H1 (cell line): ENCODE data around the gene PIK3CA. TPM values are rescaled to one million over a fixed set of nuclear protein-coding genes. Genes with fewer than 3 reads are reported as not detected.

Experiments
- CTCF ChIA-PET: fragments of 300-600 bp; sonication (Branson Sonifier 250); formaldehyde crosslinking; loops from one replicate; lab custom pipeline; 2021; ENCODE audit not compliant: partially characterized antibody; lab: Charles Lee
- POLR2A ChIA-PET: fragments of 300-600 bp; sonication (Branson Sonifier 250); formaldehyde crosslinking; loops from one replicate; lab custom pipeline; 2021; ENCODE audit warnings: inconsistent platforms; ENCODE audit not compliant: partially characterized antibody; lab: Charles Lee
- DNase-seq, 2 experiments: peaks; one replicate each; pipeline versions ENCODE4 v3.0.0 to v3.0.0-alpha.2; 2010 to 2022; ENCODE audit warnings: low spot score in 2 of 2, low read depth in 1 of 2, mixed read lengths in 1 of 2
- FAIRE-seq: peaks from 2 replicates; lab custom pipeline; 2011; peaks lifted over from hg19 to GRCh38; lab: Jason Lieb, UNC
- H2AFZ ChIP-seq: 2 replicates; pipeline ENCODE4 v1.8.1; 2012; ENCODE audit warnings: low read length, inconsistent platforms
- H2AK5ac ChIP-seq: 2 replicates; pipeline ENCODE4 v1.6.1; 2013; ENCODE audit warnings: low read depth, low read length
- H2BK120ac ChIP-seq: replicated peaks from 2 replicates; pipeline ENCODE3; 2013; ENCODE audit warnings: low read depth, low read length, inconsistent platforms
- H2BK12ac ChIP-seq: 2 replicates; pipeline ENCODE4 v1.6.1; 2013; ENCODE audit warnings: low read depth, low read length
- H2BK15ac ChIP-seq: 2 replicates; pipeline ENCODE4 v1.6.1; 2013; ENCODE audit warnings: low read length
- H2BK20ac ChIP-seq: 2 replicates; pipeline ENCODE4 v1.6.1; 2013; ENCODE audit warnings: low read length
- H2BK5ac ChIP-seq: 2 replicates; pipeline ENCODE4 v1.6.1; 2013; ENCODE audit warnings: low read depth, low read length
- H3K14ac ChIP-seq: 2 replicates; pipeline ENCODE4 v1.6.1; 2013; ENCODE audit warnings: inconsistent platforms; ENCODE audit not compliant: insufficient read length
- H3K18ac ChIP-seq: 2 replicates; pipeline ENCODE4 v1.6.1; 2013; ENCODE audit warnings: low read length; ENCODE audit errors: extremely low read depth
- H3K23ac ChIP-seq: 2 replicates; pipeline ENCODE4 v1.6.1; 2013; ENCODE audit warnings: inconsistent platforms; ENCODE audit not compliant: insufficient read length
- H3K23me2 ChIP-seq: 2 replicates; pipeline ENCODE4 v1.6.1; 2013; ENCODE audit warnings: low read depth, low read length
- H3K27ac ChIP-seq: 2 replicates; pipeline ENCODE4 v1.6.1; 2011; ENCODE audit warnings: low read depth, low read length, inconsistent platforms
- H3K27me3 ChIP-seq, 4 experiments: replicated peaks in 1 of 4; 1 replicate in 1 of 4; 2 replicates in 3 of 4; pipeline versions ENCODE4 v1.6.1 to v1.8.1; 2011 to 2013; ENCODE audit warnings: low read length in 3 of 4, mild to moderate bottlenecking in 3 of 4, inconsistent platforms in 2 of 4, mixed read lengths in 2 of 4, moderate library complexity in 1 of 4; ENCODE audit not compliant: control insufficient read depth in 3 of 4, insufficient read depth in 3 of 4; ENCODE audit errors: extremely low read depth in 1 of 4
- H3K36me3 ChIP-seq, 4 experiments: 2 replicates each; pipeline versions ENCODE4 v1.6.1 to v1.8.1; 2011 to 2013; ENCODE audit warnings: mild to moderate bottlenecking in 4 of 4, low read length in 3 of 4, moderate library complexity in 2 of 4, control low read depth in 1 of 4, inconsistent platforms in 1 of 4; ENCODE audit not compliant: insufficient read depth in 4 of 4, control insufficient read depth in 2 of 4
- H3K4ac ChIP-seq: replicated peaks from 2 replicates; pipeline ENCODE3; 2013; ENCODE audit warnings: low read length, low read depth, mixed read lengths, inconsistent platforms; ENCODE audit not compliant: insufficient read length
- H3K4me1 ChIP-seq, 4 experiments: replicated peaks in 1 of 4; 1 replicate in 1 of 4; 2 replicates in 3 of 4; pipeline versions ENCODE4 v1.6.1 to v1.8.1; 2011 to 2013; ENCODE audit warnings: low read length in 3 of 4, inconsistent platforms in 2 of 4, mixed read lengths in 1 of 4; ENCODE audit not compliant: insufficient read depth in 4 of 4, control insufficient read depth in 3 of 4
- H3K4me2 ChIP-seq, 2 experiments: 2 replicates each; pipeline versions ENCODE4 v1.6.1 to v1.8.1; 2011 to 2013; ENCODE audit warnings: low read depth in 2 of 2, low read length in 2 of 2, control low read depth in 1 of 2, inconsistent platforms in 1 of 2, mild to moderate bottlenecking in 1 of 2; ENCODE audit not compliant: insufficient read depth in 1 of 2
- H3K4me3 ChIP-seq, 4 experiments: fragments of 200-600, 300-600 bp in 1 of 4; sonication (generic), shearing (Covaris generic), sonication (Bioruptor Twin) in 1 of 4; 2 replicates each; pipeline versions ENCODE4 v1.5.1 to v1.8.1; 2011 to 2016; ENCODE audit warnings: low read length in 4 of 4, low read depth in 3 of 4, control low read depth in 2 of 4, inconsistent platforms in 2 of 4, mild to moderate bottlenecking in 2 of 4, mixed read lengths in 1 of 4, moderate library complexity in 1 of 4; ENCODE audit not compliant: insufficient read depth in 2 of 4; ENCODE audit errors: extremely low read depth in 1 of 4
- H3K56ac ChIP-seq: replicated peaks from 2 replicates; pipeline ENCODE3; 2013; ENCODE audit warnings: low read depth, mild to moderate bottlenecking, mixed read lengths, low read length, inconsistent platforms; ENCODE audit not compliant: insufficient read length
- H3K79me1 ChIP-seq: 2 replicates; pipeline ENCODE4 v1.6.1; 2013; ENCODE audit warnings: low read depth, low read length, control low read depth
- H3K79me2 ChIP-seq, 2 experiments: 2 replicates each; pipeline versions ENCODE4 v1.6.1 to v1.8.1; 2012 to 2013; ENCODE audit warnings: low read length in 2 of 2, mild to moderate bottlenecking in 2 of 2, inconsistent platforms in 1 of 2; ENCODE audit not compliant: insufficient read depth in 2 of 2, control insufficient read depth in 1 of 2
- H3K9ac ChIP-seq, 4 experiments: replicated peaks in 1 of 4; 1 replicate in 1 of 4; 2 replicates in 3 of 4; pipeline versions ENCODE4 v1.6.1 to v1.8.1; 2011 to 2013; ENCODE audit warnings: low read depth in 3 of 4, low read length in 3 of 4, control low read depth in 2 of 4, mild to moderate bottlenecking in 2 of 4, moderate library complexity in 2 of 4, inconsistent platforms in 1 of 4; ENCODE audit errors: extremely low read depth in 1 of 4
- H3K9me3 ChIP-seq, 2 experiments: 2 replicates each; pipeline versions ENCODE4 v1.6.1 to v1.8.1; 2012 to 2013; ENCODE audit warnings: mild to moderate bottlenecking in 2 of 2, moderate library complexity in 2 of 2, control low read depth in 1 of 2, inconsistent platforms in 1 of 2, low read depth in 1 of 2, low read length in 1 of 2, mixed read lengths in 1 of 2; ENCODE audit not compliant: insufficient read depth in 2 of 2
- H4K20me1 ChIP-seq, 2 experiments: replicated peaks in 1 of 2; 2 replicates each; pipeline versions ENCODE3 to v1.8.1; 2011 to 2013; ENCODE audit warnings: inconsistent platforms in 2 of 2, low read length in 2 of 2, mild to moderate bottlenecking in 1 of 2; ENCODE audit not compliant: insufficient read depth in 2 of 2, control insufficient read depth in 1 of 2
- H4K5ac ChIP-seq: 2 replicates; pipeline ENCODE4 v1.6.1; 2013; ENCODE audit warnings: low read length, low read depth, mixed read lengths, inconsistent platforms; ENCODE audit not compliant: insufficient read length
- H4K8ac ChIP-seq: 2 replicates; pipeline ENCODE4 v1.8.0; 2013; ENCODE audit warnings: mild to moderate bottlenecking, moderate library complexity, low read length, inconsistent platforms; ENCODE audit not compliant: insufficient read depth; ENCODE audit errors: extremely low read depth
- H4K91ac ChIP-seq: replicated peaks from 2 replicates; pipeline ENCODE3; 2013; ENCODE audit warnings: low read length, mixed read lengths, inconsistent platforms; ENCODE audit not compliant: insufficient read length
- CTBP2 ChIP-seq: IDR thresholded peaks from 2 replicates; pipeline ENCODE4 v1.7.0; 2011; ENCODE audit warnings: borderline replicate concordance, mild to moderate bottlenecking, moderate library complexity, mixed read lengths, low read length; ENCODE audit not compliant: insufficient read depth, insufficient read length
- CTCF ChIP-seq, 3 experiments: IDR thresholded peaks; 1 replicate in 2 of 3; 2 replicates in 1 of 3; pipeline versions ENCODE4 v1.5.1 to v1.6.1; 2011; ENCODE audit warnings: low read length in 3 of 3, mild to moderate bottlenecking in 3 of 3, inconsistent platforms in 2 of 3, low read depth in 1 of 3, moderate library complexity in 1 of 3; ENCODE audit not compliant: insufficient read depth in 1 of 3; ENCODE audit errors: control extremely low read depth in 1 of 3
- FOSL1 ChIP-seq: IDR thresholded peaks from 2 replicates; pipeline ENCODE4 v1.6.1; 2011; ENCODE audit warnings: mild to moderate bottlenecking, low read depth, low read length, moderate library complexity; ENCODE audit not compliant: insufficient read depth
- SIX5 ChIP-seq: IDR thresholded peaks from 2 replicates; pipeline ENCODE4 v1.6.1; 2011; ENCODE audit warnings: mild to moderate bottlenecking, low read depth, low read length
- SUZ12 ChIP-seq: fragments of 200-600 bp; sonication (generic); IDR thresholded peaks from 2 replicates; pipeline ENCODE4 v1.6.1; 2012; ENCODE audit warnings: mild to moderate bottlenecking, inconsistent platforms, low read length, moderate library complexity, mixed read lengths
- WGBS, 2 experiments: shearing (Covaris generic) in 1 of 2; methylation state at CpG; one replicate each; pipeline versions ENCODE4 v1.1.6 to v1.1.7; 2013 to 2015; ENCODE audit warnings: low lambda C conversion rate in 2 of 2, mixed read lengths in 2 of 2, inconsistent platforms in 1 of 2, low coverage in 1 of 2, missing lambda C conversion rate in 1 of 2; ENCODE audit not compliant: insufficient replicate concordance in 2 of 2, insufficient coverage in 1 of 2, insufficient read length in 1 of 2; ENCODE audit errors: extremely low coverage in 1 of 2, missing lambda C conversion rate in 1 of 2; 5-methylcytosine and 5-hydroxymethylcytosine counted together
- polyA plus RNA-seq, 7 experiments: library from polyadenylated mRNA; depleted of rRNA in 3 of 7; stranded (reverse) in 5 of 7; unstranded in 2 of 7; fragments of >200 nt in 5 of 7; fragments of 200-250 nt in 2 of 7; gene quantifications; 1 replicate in 5 of 7; 2 replicates in 1 of 7; 4 replicates in 1 of 7; pipeline versions ENCODE4 v1.2.1 to v1.2.3, GENCODE V29; 2011 to 2013; ENCODE audit warnings: missing spikeins in 2 of 7, mixed read lengths in 2 of 7
- total RNA-seq: library from RNA; stranded (reverse); fragmentation: NEBNext Ultra II Directional; extraction: Animal tissue kit (Norgen Biotek cat#: 25700); gene quantifications from 2 replicates; pipeline ENCODE4 v1.2.1, GENCODE V29; 2021

The PIK3CA gene
- total and polyA plus RNA-seq, 2 of the 8 experiments (the other 6 are each of a cell fraction or from before 2014, with no cell fraction given) = 1.6 to 11.3 TPM

GRCh38 chr3:179276743-179277142 is 128.6 kb downstream of the PIK3CA start:
- H3K9me3 ChIP-seq = no peaks in the 10 kb centered on the region
- peaks cover 0 to 4% (median 0%) of the 10 kb centered on the region in 4 experiments; a peak in 1 of 7 replicates for H3K4me1 ChIP-seq
- no peak overlapping the region for H3K9ac ChIP-seq
- no peak overlapping the region for H3K14ac ChIP-seq
- no peak overlapping the region for H4K8ac ChIP-seq
- CTCF ChIA-PET = interaction anchor here (0.6 to 1.2 kb wide), 2 partner anchors 9 to 45 kb away, joined by 3 to 5 read pairs; no protein-coding TSS in a partner anchor
- H2BK20ac ChIP-seq = no peak overlapping the region
- no peak for FAIRE-seq
- no peak overlapping the region for H2BK120ac ChIP-seq
- no peak overlapping the region for H3K27ac ChIP-seq
- no peak overlapping the region for H2AFZ ChIP-seq
- no peaks in the 10 kb centered on the region for H3K79me2 ChIP-seq
- WGBS, 2 experiments = 95% methylated on average over 3 of the region's 3 CpGs; no CpG with 5 or more reads in 1 of the 2 experiments
- no peak overlapping the region for H3K18ac ChIP-seq
- no peak for DNase-seq
- H4K5ac ChIP-seq = no peak overlapping the region
- H3K4ac ChIP-seq = no peak overlapping the region
- no peak overlapping the region for H2BK5ac ChIP-seq
- H2BK12ac ChIP-seq = no peak overlapping the region
- no peak overlapping the region for H3K4me3 ChIP-seq
- no peak overlapping the region for H3K23ac ChIP-seq
- no peaks in the 10 kb centered on the region for H3K23me2 ChIP-seq
- no peak overlapping the region for H2BK15ac ChIP-seq
- H3K4me2 ChIP-seq = no peak overlapping the region
- no peak overlapping the region for H2AK5ac ChIP-seq
- no peaks in the 10 kb centered on the region for H4K20me1 ChIP-seq
- H3K36me3 ChIP-seq = no peaks in the 10 kb centered on the region
- H3K27me3 ChIP-seq = no peaks in the 10 kb centered on the region
- no peak overlapping the region for H4K91ac ChIP-seq
- POLR2A ChIA-PET = no interaction called here
- no peaks in the 10 kb centered on the region for H3K79me1 ChIP-seq
- TF ChIP-seq SUZ12 = no peak
- TF ChIP-seq CTCF (IDR thresholded peaks at IDR 0.05; ENCODE audit: control extremely low read depth in 1 of 3, insufficient read depth in 1 of 3, low read depth in 1 of 3, low read length in 3 of 3) = no peak
- TF ChIP-seq CTBP2 = no peak
- no peak for TF ChIP-seq SIX5
- no peak for TF ChIP-seq FOSL1
- TF ChIP-seq, all 59 proteins: peak for 0
- H3K56ac ChIP-seq = no peak overlapping the region
